ENCODE data around the gene ACTRT2. TPM values are rescaled to one million over a fixed set of nuclear protein-coding genes. Genes with fewer than 3 reads are reported as not detected.

Gene ACTRT2
- total RNA-seq, 1 donor from 2014 or later = not detected

- Mint-ChIP-seq H3K27me3 (ENCODE audit: unreplicated experiment) (peaks cover 15% of the 10 kb centered on the region), H3K4me3 (ENCODE audit: unreplicated experiment) (no peak overlapping the region), H3K27ac (ENCODE audit: unreplicated experiment) (no peak overlapping the region), H3K9me3 (ENCODE audit: unreplicated experiment) (no peaks in the 10 kb centered on the region), H3K36me3 (ENCODE audit: low read depth, unreplicated experiment) (no peaks in the 10 kb centered on the region), H3K4me1 (ENCODE audit: unreplicated experiment) (no peaks in the 10 kb centered on the region)
- no peak for DNase-seq (ENCODE audit: low spot score)
- TF ChIP-seq CTCF (IDR thresholded peaks at IDR 0.05; ENCODE audit: unreplicated experiment) = no peak
These were observed 3.7 kb upstream of the ACTRT2 start for GRCh38 chr1:3017440-3018050.

GRCh38 chr1:3018051-3018471 is 3.2 kb upstream of the ACTRT2 start:
- Mint-ChIP-seq H3K36me3 (ENCODE audit: low read depth, unreplicated experiment) (no peaks in the 10 kb centered on the region), H3K4me1 (ENCODE audit: unreplicated experiment) (no peaks in the 10 kb centered on the region), H3K27me3 (ENCODE audit: unreplicated experiment) (peaks cover 15% of the 10 kb centered on the region), H3K9me3 (ENCODE audit: unreplicated experiment) (no peaks in the 10 kb centered on the region), H3K4me3 (ENCODE audit: unreplicated experiment) (no peak overlapping the region), H3K27ac (ENCODE audit: unreplicated experiment) (no peak overlapping the region)
- TF ChIP-seq CTCF (IDR thresholded peaks at IDR 0.05; ENCODE audit: unreplicated experiment) = no peak
- DNase-seq (ENCODE audit: low spot score) = no peak

DNA sequence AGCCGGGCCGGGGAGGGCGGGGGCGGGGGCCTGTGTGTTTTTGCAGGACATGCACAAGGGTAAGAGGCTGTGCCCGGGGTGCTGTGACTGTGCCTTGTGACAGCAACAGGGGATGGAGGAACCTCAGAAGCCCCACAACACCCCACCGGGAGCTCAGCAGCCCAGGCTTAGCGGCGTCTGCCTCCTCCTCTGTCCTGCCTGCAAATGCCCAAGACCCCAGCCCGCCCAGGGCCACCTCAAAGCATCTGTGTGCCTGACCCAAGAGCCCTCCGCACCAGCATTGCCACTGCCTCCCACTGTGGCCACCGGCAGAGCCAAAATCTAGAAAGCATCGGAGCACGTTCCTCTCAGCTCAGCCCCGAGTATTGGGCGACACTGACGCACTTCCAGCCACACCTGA is 2.7 kb upstream of the ACTRT2 start:
- Mint-ChIP-seq H3K27me3 (ENCODE audit: unreplicated experiment) (peaks cover 11% of the 10 kb centered on the region), H3K36me3 (ENCODE audit: low read depth, unreplicated experiment) (no peaks in the 10 kb centered on the region), H3K4me3 (ENCODE audit: unreplicated experiment) (no peak overlapping the region), H3K27ac (ENCODE audit: unreplicated experiment) (no peak overlapping the region), H3K4me1 (ENCODE audit: unreplicated experiment) (no peaks in the 10 kb centered on the region), H3K9me3 (ENCODE audit: unreplicated experiment) (no peaks in the 10 kb centered on the region)
- DNase-seq (ENCODE audit: low spot score) = no peak
- no peak for TF ChIP-seq CTCF (IDR thresholded peaks at IDR 0.05; ENCODE audit: unreplicated experiment)

GRCh38 chr1:3019007-3019515 is 2.2 kb upstream of the ACTRT2 start:
- no peak for TF ChIP-seq CTCF (IDR thresholded peaks at IDR 0.05; ENCODE audit: unreplicated experiment)
- Mint-ChIP-seq H3K9me3 (ENCODE audit: unreplicated experiment) (no peaks in the 10 kb centered on the region), H3K36me3 (ENCODE audit: low read depth, unreplicated experiment) (no peaks in the 10 kb centered on the region), H3K4me1 (ENCODE audit: unreplicated experiment) (no peaks in the 10 kb centered on the region), H3K27me3 (ENCODE audit: unreplicated experiment) (peaks cover 9% of the 10 kb centered on the region), H3K27ac (ENCODE audit: unreplicated experiment) (no peak overlapping the region), H3K4me3 (ENCODE audit: unreplicated experiment) (no peak overlapping the region)
- DNase-seq (ENCODE audit: low spot score) = no peak

DNA sequence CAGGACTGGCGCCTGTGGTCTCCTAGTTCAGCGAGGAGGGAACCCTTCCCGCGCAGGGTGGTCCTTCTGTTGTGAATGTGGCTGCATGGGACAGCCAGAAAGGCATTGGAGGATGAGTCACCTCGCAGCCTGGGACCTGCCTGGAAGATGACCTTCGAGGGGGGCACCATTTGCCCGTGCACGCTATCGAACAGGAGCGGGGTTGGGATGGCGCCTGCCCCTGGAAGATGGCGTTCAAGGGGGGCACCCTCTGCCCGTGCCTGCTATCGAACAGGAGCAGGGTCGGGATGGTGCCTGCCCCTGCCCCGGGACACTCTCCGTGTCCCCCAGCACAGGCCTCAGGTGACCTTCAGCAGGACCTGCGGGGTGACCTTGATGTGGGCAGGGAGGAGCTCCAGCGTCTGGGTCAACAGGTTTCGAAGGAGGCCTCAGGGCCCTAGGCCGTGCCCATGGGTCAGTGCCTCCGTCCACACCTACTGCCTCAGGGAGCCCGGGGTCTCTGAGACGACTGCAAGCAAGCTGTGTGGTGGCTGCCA is 1.7 kb upstream of the ACTRT2 start:
- no peak for DNase-seq (ENCODE audit: low spot score)
- H3K4me3 Mint-ChIP-seq (ENCODE audit: unreplicated experiment) = no peak overlapping the region

More for the DNA sequence above, 1.7 kb upstream of the ACTRT2 start:
- TF ChIP-seq CTCF (IDR thresholded peaks at IDR 0.05; ENCODE audit: unreplicated experiment) = no peak
- Mint-ChIP-seq H3K36me3 (ENCODE audit: low read depth, unreplicated experiment) (no peaks in the 10 kb centered on the region), H3K4me1 (ENCODE audit: unreplicated experiment) (no peaks in the 10 kb centered on the region), H3K9me3 (ENCODE audit: unreplicated experiment) (no peaks in the 10 kb centered on the region), H3K27me3 (ENCODE audit: unreplicated experiment) (peaks cover 5% of the 10 kb centered on the region), H3K27ac (ENCODE audit: unreplicated experiment) (no peak overlapping the region)

Data from endothelial cell (in vitro differentiated cells).